Ascending aorta (tissue), 2 donors: ENCODE data around the gene MAD2L1BP. TPM values are rescaled to one million over a fixed set of nuclear protein-coding genes. Genes with fewer than 3 reads are reported as not detected.

ENCODE experiments used
- DNase-seq, 2 donors: peaks; one replicate each; pipeline ENCODE4 v3.0.0-alpha.2; 2019; ENCODE audit warnings: low spot score in 2 of 2
- H3K27ac ChIP-seq, 2 donors: fragments of 200-600 bp; sonication (generic); one replicate each; pipeline ENCODE4 v1.5.1; 2016 to 2017; ENCODE audit warnings: mild to moderate bottlenecking in 1 of 2
- H3K27me3 ChIP-seq: fragments of 200-600 bp; sonication (generic); one replicate; pipeline ENCODE4 v1.5.1; 2017
- H3K36me3 ChIP-seq, 2 donors: fragments of 200-600 bp; sonication (generic); one replicate each; pipeline ENCODE4 v1.5.1; 2016
- H3K4me1 ChIP-seq, 2 donors: fragments of 200-600 bp; sonication (generic); one replicate each; pipeline ENCODE4 v1.5.1; 2016 to 2017; ENCODE audit warnings: mild to moderate bottlenecking in 1 of 2
- H3K4me3 ChIP-seq, 2 donors: fragments of 200-600 bp; sonication (generic); one replicate each; pipeline ENCODE4 v1.5.1; 2016 to 2017; ENCODE audit warnings: mild to moderate bottlenecking in 1 of 2
- H3K9me3 ChIP-seq, 2 donors: fragments of 200-600 bp; sonication (generic); one replicate each; pipeline ENCODE4 v1.5.1; 2016
- CTCF ChIP-seq, 3 experiments: fragments of 200-600 bp in 2 of 3; fragments of 450-650 bp in 1 of 3; sonication (generic) in 2 of 3; IDR thresholded peaks; one replicate each; pipeline ENCODE4 v1.5.1; 2016 to 2019; ENCODE audit warnings: antibody characterized with exemption in 3 of 3, mild to moderate bottlenecking in 1 of 3, moderate library complexity in 1 of 3
- intact Hi-C: fragments of 100-400 bp; cut with DNase I; formaldehyde crosslinking; loops from one replicate; pipeline ENCODE4 v1.15.1; 2023
- total RNA-seq: library from RNA; depleted of rRNA; stranded (reverse); fragments of >200 nt; gene quantifications from one replicate; pipeline ENCODE4 v1.1.0, GENCODE V29; 2016

Gene MAD2L1BP
- total RNA-seq, 1 donor from 2014 or later = 15.0 TPM

- H3K9me3 ChIP-seq = no peaks in the 10 kb centered on the region
- peaks cover 45 to 75% of the 10 kb centered on the region in 2 donors for H3K36me3 ChIP-seq
- no peaks in the 10 kb centered on the region for H3K27me3 ChIP-seq
- intact Hi-C loops = no loop called here
- DNase-seq = no peak
- no peak for TF ChIP-seq CTCF (IDR thresholded peaks at IDR 0.05)
- H3K4me1 ChIP-seq = no peaks in the 10 kb centered on the region
- H3K4me3 ChIP-seq = no peak overlapping the region
- H3K27ac ChIP-seq = no peak overlapping the region
Observed at GRCh38 chr6:43679057-43679456, 43.4 kb downstream of the MAD2L1BP start.

- no peaks in the 10 kb centered on the region for H3K9me3 ChIP-seq
Observed at GRCh38 chr6:43680308-43681200, 44.9 kb downstream of the MAD2L1BP start.

GRCh38 chr6:43681303-43681702, 45.7 kb downstream of the MAD2L1BP start:
- no peak overlapping the region for H3K27ac ChIP-seq
- H3K4me1 ChIP-seq = no peaks in the 10 kb centered on the region
- H3K4me3 ChIP-seq = no peak overlapping the region
- H3K9me3 ChIP-seq = no peaks in the 10 kb centered on the region
- no peak for DNase-seq
- H3K36me3 ChIP-seq = peaks cover 32 to 53% of the 10 kb centered on the region in 2 donors
- H3K27me3 ChIP-seq = no peaks in the 10 kb centered on the region
- TF ChIP-seq CTCF (IDR thresholded peaks at IDR 0.05) = no peak
- intact Hi-C loops = no loop called here

More at GRCh38 chr6:43680308-43681200, 44.9 kb downstream of the MAD2L1BP start:
- intact Hi-C loops = no loop called here
- Histone ChIP-seq H3K36me3 (peaks cover 33 to 60% of the 10 kb centered on the region in 2 donors), H3K4me3 (no peak overlapping the region), H3K4me1 (no peaks in the 10 kb centered on the region), H3K27me3 (no peaks in the 10 kb centered on the region), H3K27ac (no peak overlapping the region)
- DNase-seq = no peak
- no peak for TF ChIP-seq CTCF (IDR thresholded peaks at IDR 0.05)

GRCh38 chr6:43682724-43683429, 47.2 kb downstream of the MAD2L1BP start:
- Histone ChIP-seq H3K4me3 (no peak overlapping the region), H3K9me3 (no peaks in the 10 kb centered on the region), H3K4me1 (peaks cover 0 to 8% of the 10 kb centered on the region in 2 donors), H3K36me3 (peaks cover 16 to 37% of the 10 kb centered on the region in 2 donors), H3K27me3 (no peaks in the 10 kb centered on the region), H3K27ac (no peak overlapping the region)
- intact Hi-C loops = no loop called here
- no peak for TF ChIP-seq CTCF (IDR thresholded peaks at IDR 0.05)
- DNase-seq = no peak

GRCh38 chr6:43683708-43684455, 48.2 kb downstream of the MAD2L1BP start:
- no peak for TF ChIP-seq CTCF (IDR thresholded peaks at IDR 0.05)
- intact Hi-C loops = no loop called here
- peaks cover 8 to 27% of the 10 kb centered on the region in 2 donors for H3K36me3 ChIP-seq
- peaks cover 4 to 12% of the 10 kb centered on the region in 2 donors for H3K4me1 ChIP-seq
- no peak overlapping the region for H3K4me3 ChIP-seq
- DNase-seq = no peak
- H3K27me3 ChIP-seq = no peaks in the 10 kb centered on the region
- no peaks in the 10 kb centered on the region for H3K9me3 ChIP-seq
- no peak overlapping the region for H3K27ac ChIP-seq
